Endothelial cell of umbilical vein (primary cell): Measurements from ENCODE around the gene INPP4B. TPM values are rescaled to one million over a fixed set of nuclear protein-coding genes. Genes with fewer than 3 reads are reported as not detected.

Experiments used
- BruUV-seq: library from RNA; stranded (reverse); fragments of 400-500 nt; replicated peaks from 2 replicates; lab custom pipeline; 2021; lab: Mats Ljungman, UMichigan
- CTCF ChIA-PET: fragments of 300-600, 350-600 bp; sonication (Branson Sonifier 250); formaldehyde crosslinking; loops from one replicate; lab custom pipeline; 2021; ENCODE audit warnings: antibody characterized with exemption, inconsistent platforms; lab: Charles Lee
- POLR2A ChIA-PET: fragments of 300-600, 350-600 bp; sonication (Branson Sonifier 250); formaldehyde crosslinking; loops from one replicate; lab custom pipeline; 2021; ENCODE audit warnings: antibody characterized with exemption, inconsistent platforms; lab: Charles Lee
- DNase-seq: peaks from one replicate; pipeline ENCODE4 v3.0.0-alpha.2; 2011; ENCODE audit warnings: low read depth, low spot score
- FAIRE-seq: peaks from 2 replicates; lab custom pipeline; 2011; peaks lifted over from hg19 to GRCh38; lab: Jason Lieb, UNC
- H2AFZ ChIP-seq: 2 replicates; pipeline ENCODE4 v1.6.0; 2012; ENCODE audit warnings: low read depth, low read length, control low read depth, inconsistent platforms
- H3K27ac ChIP-seq: 2 replicates; pipeline ENCODE4 v1.5.1; 2011; ENCODE audit warnings: low read depth, mild to moderate bottlenecking, control low read depth, low read length, moderate library complexity; ENCODE audit not compliant: insufficient read depth
- H3K27me3 ChIP-seq, 2 experiments: 2 replicates each; pipeline versions ENCODE4 v1.6.0 to v1.6.1; 2011; ENCODE audit warnings: low read length in 2 of 2, mixed read lengths in 1 of 2; ENCODE audit not compliant: control insufficient read depth in 2 of 2, insufficient read depth in 2 of 2
- H3K36me3 ChIP-seq, 2 experiments: 2 replicates in 1 of 2; 3 replicates in 1 of 2; pipeline ENCODE4 v1.5.1; 2011; ENCODE audit warnings: low read length in 2 of 2, mild to moderate bottlenecking in 1 of 2, moderate library complexity in 1 of 2; ENCODE audit not compliant: control insufficient read depth in 2 of 2, insufficient read depth in 2 of 2; ENCODE audit errors: extremely low read depth in 1 of 2
- H3K4me1 ChIP-seq: 3 replicates; pipeline ENCODE4 v1.5.1; 2011; ENCODE audit warnings: mild to moderate bottlenecking, low read length; ENCODE audit not compliant: control insufficient read depth, insufficient read depth; ENCODE audit errors: extremely low read depth
- H3K4me2 ChIP-seq: 2 replicates; pipeline ENCODE4 v1.6.1; 2011; ENCODE audit warnings: low read length, control low read depth, mixed read lengths; ENCODE audit not compliant: insufficient read depth
- H3K4me3 ChIP-seq, 3 experiments: fragments of 200-600 bp in 1 of 3; sonication (generic), shearing (Covaris generic) in 1 of 3; replicated peaks in 1 of 3; 2 replicates each; pipeline ENCODE4 v1.5.1; 2011 to 2016; ENCODE audit warnings: control low read depth in 3 of 3, low read length in 3 of 3, mild to moderate bottlenecking in 2 of 3, inconsistent platforms in 1 of 3, low read depth in 1 of 3, moderate library complexity in 1 of 3; ENCODE audit not compliant: insufficient read depth in 1 of 3
- H3K79me2 ChIP-seq: 2 replicates; pipeline ENCODE4 v1.6.0; 2012; ENCODE audit warnings: low read length, inconsistent platforms; ENCODE audit not compliant: control insufficient read depth, insufficient read depth
- H3K9ac ChIP-seq: replicated peaks from 2 replicates; pipeline ENCODE3; 2011; ENCODE audit warnings: low read length, control low read depth; ENCODE audit not compliant: insufficient read depth; ENCODE audit errors: extremely low read depth
- H3K9me1 ChIP-seq: replicated peaks from 3 replicates; pipeline ENCODE4 v1.6.0; 2011; ENCODE audit warnings: mild to moderate bottlenecking, low read length; ENCODE audit not compliant: control insufficient read depth, insufficient read depth; ENCODE audit errors: extremely low read depth
- H3K9me3 ChIP-seq: replicated peaks from 2 replicates; pipeline ENCODE4 v1.5.1; 2012; ENCODE audit warnings: low read length, inconsistent platforms; ENCODE audit not compliant: control insufficient read depth, insufficient read depth
- H4K20me1 ChIP-seq: replicated peaks from 2 replicates; pipeline ENCODE3; 2011; ENCODE audit warnings: mild to moderate bottlenecking, low read length; ENCODE audit not compliant: control insufficient read depth, insufficient read depth; ENCODE audit errors: extremely low read depth
- CTCF ChIP-seq, 2 donors: IDR thresholded peaks; 1 replicate in 1 of 2; 2 replicates in 1 of 2; pipeline ENCODE4 v1.5.1; 2011; ENCODE audit warnings: low read length in 2 of 2, mild to moderate bottlenecking in 2 of 2, moderate library complexity in 2 of 2, control low read depth in 1 of 2, inconsistent platforms in 1 of 2, low read depth in 1 of 2; ENCODE audit not compliant: insufficient read depth in 1 of 2; ENCODE audit errors: extremely low read depth in 1 of 2
- EZH2 ChIP-seq: IDR thresholded peaks from 2 replicates; pipeline ENCODE4 v1.6.1; 2012; ENCODE audit warnings: borderline replicate concordance, low read depth, mild to moderate bottlenecking, moderate library complexity, low read length, inconsistent platforms; ENCODE audit not compliant: severe bottlenecking
- FOS ChIP-seq: IDR thresholded peaks from 2 replicates; pipeline ENCODE4 v1.6.1; 2011; ENCODE audit warnings: mild to moderate bottlenecking, low read length, moderate library complexity, borderline replicate concordance; ENCODE audit not compliant: insufficient read depth
- GATA2 ChIP-seq: IDR thresholded peaks from 2 replicates; pipeline ENCODE4 v1.7.0; 2011; ENCODE audit warnings: low read depth, mild to moderate bottlenecking, moderate library complexity, mixed read lengths, low read length; ENCODE audit not compliant: insufficient read length, insufficient read depth
- JUN ChIP-seq: IDR thresholded peaks from 2 replicates; pipeline ENCODE4 v1.6.1; 2011; ENCODE audit warnings: borderline replicate concordance, low read depth; ENCODE audit not compliant: insufficient read length, insufficient read depth
- MAX ChIP-seq: IDR thresholded peaks from 2 replicates; pipeline ENCODE4 v1.6.1; 2011; ENCODE audit not compliant: insufficient read depth, insufficient read length
- MYC ChIP-seq: IDR thresholded peaks from one replicate; pipeline ENCODE4 v1.6.1; 2011; ENCODE audit warnings: mild to moderate bottlenecking, low read depth, low read length
- POLR2A ChIP-seq: IDR thresholded peaks from 2 replicates; pipeline ENCODE4 v1.6.1; 2012; ENCODE audit warnings: low read depth, mild to moderate bottlenecking, control low read depth, low read length
- POLR2AphosphoS5 ChIP-seq: IDR thresholded peaks from 2 replicates; pipeline ENCODE4 v1.6.1; 2012; ENCODE audit warnings: low read depth, mild to moderate bottlenecking, control low read depth, low read length, moderate library complexity; ENCODE audit not compliant: insufficient read depth
- dilution Hi-C: fragments of 300-500 bp; cut with MboI; formaldehyde crosslinking; loops from one replicate; pipeline ENCODE4 v1.15.0; 2019; ENCODE audit warnings: low sequenced_read_pairs; ENCODE audit not compliant: extremely low pct_ligation_motif_present
- intact Hi-C: fragments of 100-400 bp; cut with micrococcal nuclease; formaldehyde crosslinking; loops from one replicate; pipeline ENCODE4 v1.10.0; 2022
- polyA plus RNA-seq, 4 experiments: library from polyadenylated mRNA; depleted of rRNA in 3 of 4; stranded (reverse) in 3 of 4; unstranded in 1 of 4; fragments of >200 nt; gene quantifications; 2 replicates each; pipeline versions ENCODE4 v1.2.1 to v1.2.3, GENCODE V29; 2011 to 2012; ENCODE audit warnings: missing spikeins in 1 of 4
- total RNA-seq: library from RNA; stranded (reverse); gene quantifications from 2 replicates; pipeline ENCODE4 v1.2.3, GENCODE V29; 2021

The INPP4B gene
- total and polyA plus RNA-seq, 2 donors (not counting 3 experiments of a cell fraction or from before 2014, with no cell fraction given): 0.41 to 3.1 TPM

- H3K27ac ChIP-seq: no peak overlapping the region
- no peaks in the 10 kb centered on the region for H4K20me1 ChIP-seq
- no peak overlapping the region for H3K9ac ChIP-seq
- no peak overlapping the region for H3K4me2 ChIP-seq
- FAIRE-seq: no peak
- BruUV-seq: no TSS peak
- H3K4me3 ChIP-seq: no peak overlapping the region
- H3K9me3 ChIP-seq: no peaks in the 10 kb centered on the region
- no peak for DNase-seq
- CTCF ChIA-PET: no interaction called here
- no peaks in the 10 kb centered on the region for H3K36me3 ChIP-seq
- dilution Hi-C loops: no loop called here
- intact Hi-C loops: no loop called here
- TF ChIP-seq POLR2AphosphoS5 (no peak), EZH2 (no peak), CTCF (IDR thresholded peaks at IDR 0.05; ENCODE audit: extremely low read depth in 1 of 2, insufficient read depth in 1 of 2, low read depth in 1 of 2, low read length in 2 of 2) (no peak), POLR2A (no peak)
- no peaks in the 10 kb centered on the region for H3K79me2 ChIP-seq
- H3K27me3 ChIP-seq: peaks cover 0 to 1% of the 10 kb centered on the region in 2 experiments
- H3K4me1 ChIP-seq: no peaks in the 10 kb centered on the region
- H3K9me1 ChIP-seq: no peaks in the 10 kb centered on the region
- no peak overlapping the region for H2AFZ ChIP-seq
- POLR2A ChIA-PET: no interaction called here
Observed at GRCh38 chr4:142813388-142813787, 32.7 kb downstream of the INPP4B start.

- Histone ChIP-seq H4K20me1 (no peaks in the 10 kb centered on the region), H3K9me3 (no peaks in the 10 kb centered on the region), H3K9ac (no peak overlapping the region), H3K27me3 (no peaks in the 10 kb centered on the region), H3K4me3 (no peak overlapping the region), H3K4me2 (no peak overlapping the region), H3K79me2 (no peaks in the 10 kb centered on the region), H2AFZ (no peak overlapping the region), H3K36me3 (no peaks in the 10 kb centered on the region), H3K27ac (no peak overlapping the region), H3K4me1 (no peaks in the 10 kb centered on the region), H3K9me1 (no peaks in the 10 kb centered on the region)
- intact Hi-C loops: no loop called here
- CTCF ChIA-PET: interaction anchor here (0.6 kb wide), 2 partner anchors 530 to 738 kb away, joined by 3 read pairs; no protein-coding TSS in a partner anchor
- dilution Hi-C loops: no loop called here
- TF ChIP-seq JUN: no peak
- TF ChIP-seq CTCF (IDR thresholded peaks at IDR 0.05; ENCODE audit: extremely low read depth in 1 of 2, insufficient read depth in 1 of 2, low read depth in 1 of 2, low read length in 2 of 2): no peak
- no peak for TF ChIP-seq MAX
- TF ChIP-seq POLR2AphosphoS5: no peak
- no peak for TF ChIP-seq MYC
- no peak for TF ChIP-seq EZH2
- no peak for TF ChIP-seq GATA2
- TF ChIP-seq POLR2A: no peak
- no peak for TF ChIP-seq FOS
- POLR2A ChIA-PET: no interaction called here
- no peak for DNase-seq
- no peak for FAIRE-seq
- BruUV-seq: no TSS peak
Observed at GRCh38 chr4:142812091-142812490, 34.0 kb downstream of the INPP4B start.
